H1 (cell line): ENCODE results near the gene SP1. TPM values are rescaled to one million over a fixed set of nuclear protein-coding genes. Genes with fewer than 3 reads are reported as not detected.

Experiments
- CTCF ChIA-PET: fragments of 300-600 bp; sonication (Branson Sonifier 250); formaldehyde crosslinking; loops from one replicate; lab custom pipeline; 2021; ENCODE audit not compliant: partially characterized antibody; lab: Charles Lee
- POLR2A ChIA-PET: fragments of 300-600 bp; sonication (Branson Sonifier 250); formaldehyde crosslinking; loops from one replicate; lab custom pipeline; 2021; ENCODE audit warnings: inconsistent platforms; ENCODE audit not compliant: partially characterized antibody; lab: Charles Lee
- DNase-seq, 2 experiments: peaks; one replicate each; pipeline versions ENCODE4 v3.0.0 to v3.0.0-alpha.2; 2010 to 2022; ENCODE audit warnings: low spot score in 2 of 2, low read depth in 1 of 2, mixed read lengths in 1 of 2
- FAIRE-seq: peaks from 2 replicates; lab custom pipeline; 2011; peaks lifted over from hg19 to GRCh38; lab: Jason Lieb, UNC
- H2AFZ ChIP-seq: 2 replicates; pipeline ENCODE4 v1.8.1; 2012; ENCODE audit warnings: low read length, inconsistent platforms
- H2AK5ac ChIP-seq: 2 replicates; pipeline ENCODE4 v1.6.1; 2013; ENCODE audit warnings: low read depth, low read length
- H2BK120ac ChIP-seq: replicated peaks from 2 replicates; pipeline ENCODE3; 2013; ENCODE audit warnings: low read depth, low read length, inconsistent platforms
- H2BK12ac ChIP-seq: 2 replicates; pipeline ENCODE4 v1.6.1; 2013; ENCODE audit warnings: low read depth, low read length
- H2BK15ac ChIP-seq: 2 replicates; pipeline ENCODE4 v1.6.1; 2013; ENCODE audit warnings: low read length
- H2BK20ac ChIP-seq: 2 replicates; pipeline ENCODE4 v1.6.1; 2013; ENCODE audit warnings: low read length
- H2BK5ac ChIP-seq: 2 replicates; pipeline ENCODE4 v1.6.1; 2013; ENCODE audit warnings: low read depth, low read length
- H3K14ac ChIP-seq: 2 replicates; pipeline ENCODE4 v1.6.1; 2013; ENCODE audit warnings: inconsistent platforms; ENCODE audit not compliant: insufficient read length
- H3K18ac ChIP-seq: 2 replicates; pipeline ENCODE4 v1.6.1; 2013; ENCODE audit warnings: low read length; ENCODE audit errors: extremely low read depth
- H3K23ac ChIP-seq: 2 replicates; pipeline ENCODE4 v1.6.1; 2013; ENCODE audit warnings: inconsistent platforms; ENCODE audit not compliant: insufficient read length
- H3K23me2 ChIP-seq: 2 replicates; pipeline ENCODE4 v1.6.1; 2013; ENCODE audit warnings: low read depth, low read length
- H3K27ac ChIP-seq: 2 replicates; pipeline ENCODE4 v1.6.1; 2011; ENCODE audit warnings: low read depth, low read length, inconsistent platforms
- H3K27me3 ChIP-seq, 4 experiments: replicated peaks in 1 of 4; 1 replicate in 1 of 4; 2 replicates in 3 of 4; pipeline versions ENCODE4 v1.6.1 to v1.8.1; 2011 to 2013; ENCODE audit warnings: low read length in 3 of 4, mild to moderate bottlenecking in 3 of 4, inconsistent platforms in 2 of 4, mixed read lengths in 2 of 4, moderate library complexity in 1 of 4; ENCODE audit not compliant: control insufficient read depth in 3 of 4, insufficient read depth in 3 of 4; ENCODE audit errors: extremely low read depth in 1 of 4
- H3K36me3 ChIP-seq, 4 experiments: 2 replicates each; pipeline versions ENCODE4 v1.6.1 to v1.8.1; 2011 to 2013; ENCODE audit warnings: mild to moderate bottlenecking in 4 of 4, low read length in 3 of 4, moderate library complexity in 2 of 4, control low read depth in 1 of 4, inconsistent platforms in 1 of 4; ENCODE audit not compliant: insufficient read depth in 4 of 4, control insufficient read depth in 2 of 4
- H3K4ac ChIP-seq: replicated peaks from 2 replicates; pipeline ENCODE3; 2013; ENCODE audit warnings: low read length, low read depth, mixed read lengths, inconsistent platforms; ENCODE audit not compliant: insufficient read length
- H3K4me1 ChIP-seq, 4 experiments: replicated peaks in 1 of 4; 1 replicate in 1 of 4; 2 replicates in 3 of 4; pipeline versions ENCODE4 v1.6.1 to v1.8.1; 2011 to 2013; ENCODE audit warnings: low read length in 3 of 4, inconsistent platforms in 2 of 4, mixed read lengths in 1 of 4; ENCODE audit not compliant: insufficient read depth in 4 of 4, control insufficient read depth in 3 of 4
- H3K4me2 ChIP-seq, 2 experiments: 2 replicates each; pipeline versions ENCODE4 v1.6.1 to v1.8.1; 2011 to 2013; ENCODE audit warnings: low read depth in 2 of 2, low read length in 2 of 2, control low read depth in 1 of 2, inconsistent platforms in 1 of 2, mild to moderate bottlenecking in 1 of 2; ENCODE audit not compliant: insufficient read depth in 1 of 2
- H3K4me3 ChIP-seq, 4 experiments: fragments of 200-600, 300-600 bp in 1 of 4; sonication (generic), shearing (Covaris generic), sonication (Bioruptor Twin) in 1 of 4; 2 replicates each; pipeline versions ENCODE4 v1.5.1 to v1.8.1; 2011 to 2016; ENCODE audit warnings: low read length in 4 of 4, low read depth in 3 of 4, control low read depth in 2 of 4, inconsistent platforms in 2 of 4, mild to moderate bottlenecking in 2 of 4, mixed read lengths in 1 of 4, moderate library complexity in 1 of 4; ENCODE audit not compliant: insufficient read depth in 2 of 4; ENCODE audit errors: extremely low read depth in 1 of 4
- H3K56ac ChIP-seq: replicated peaks from 2 replicates; pipeline ENCODE3; 2013; ENCODE audit warnings: low read depth, mild to moderate bottlenecking, mixed read lengths, low read length, inconsistent platforms; ENCODE audit not compliant: insufficient read length
- H3K79me1 ChIP-seq: 2 replicates; pipeline ENCODE4 v1.6.1; 2013; ENCODE audit warnings: low read depth, low read length, control low read depth
- H3K79me2 ChIP-seq, 2 experiments: 2 replicates each; pipeline versions ENCODE4 v1.6.1 to v1.8.1; 2012 to 2013; ENCODE audit warnings: low read length in 2 of 2, mild to moderate bottlenecking in 2 of 2, inconsistent platforms in 1 of 2; ENCODE audit not compliant: insufficient read depth in 2 of 2, control insufficient read depth in 1 of 2
- H3K9ac ChIP-seq, 4 experiments: replicated peaks in 1 of 4; 1 replicate in 1 of 4; 2 replicates in 3 of 4; pipeline versions ENCODE4 v1.6.1 to v1.8.1; 2011 to 2013; ENCODE audit warnings: low read depth in 3 of 4, low read length in 3 of 4, control low read depth in 2 of 4, mild to moderate bottlenecking in 2 of 4, moderate library complexity in 2 of 4, inconsistent platforms in 1 of 4; ENCODE audit errors: extremely low read depth in 1 of 4
- H3K9me3 ChIP-seq, 2 experiments: 2 replicates each; pipeline versions ENCODE4 v1.6.1 to v1.8.1; 2012 to 2013; ENCODE audit warnings: mild to moderate bottlenecking in 2 of 2, moderate library complexity in 2 of 2, control low read depth in 1 of 2, inconsistent platforms in 1 of 2, low read depth in 1 of 2, low read length in 1 of 2, mixed read lengths in 1 of 2; ENCODE audit not compliant: insufficient read depth in 2 of 2
- H4K20me1 ChIP-seq, 2 experiments: replicated peaks in 1 of 2; 2 replicates each; pipeline versions ENCODE3 to v1.8.1; 2011 to 2013; ENCODE audit warnings: inconsistent platforms in 2 of 2, low read length in 2 of 2, mild to moderate bottlenecking in 1 of 2; ENCODE audit not compliant: insufficient read depth in 2 of 2, control insufficient read depth in 1 of 2
- H4K5ac ChIP-seq: 2 replicates; pipeline ENCODE4 v1.6.1; 2013; ENCODE audit warnings: low read length, low read depth, mixed read lengths, inconsistent platforms; ENCODE audit not compliant: insufficient read length
- H4K8ac ChIP-seq: 2 replicates; pipeline ENCODE4 v1.8.0; 2013; ENCODE audit warnings: mild to moderate bottlenecking, moderate library complexity, low read length, inconsistent platforms; ENCODE audit not compliant: insufficient read depth; ENCODE audit errors: extremely low read depth
- H4K91ac ChIP-seq: replicated peaks from 2 replicates; pipeline ENCODE3; 2013; ENCODE audit warnings: low read length, mixed read lengths, inconsistent platforms; ENCODE audit not compliant: insufficient read length
- CHD2 ChIP-seq: IDR thresholded peaks from 2 replicates; pipeline ENCODE4 v1.6.1; 2012; ENCODE audit warnings: low read length, improper control_type of control experiment
- CTCF ChIP-seq, 3 experiments: IDR thresholded peaks; 1 replicate in 2 of 3; 2 replicates in 1 of 3; pipeline versions ENCODE4 v1.5.1 to v1.6.1; 2011; ENCODE audit warnings: low read length in 3 of 3, mild to moderate bottlenecking in 3 of 3, inconsistent platforms in 2 of 3, low read depth in 1 of 3, moderate library complexity in 1 of 3; ENCODE audit not compliant: insufficient read depth in 1 of 3; ENCODE audit errors: control extremely low read depth in 1 of 3
- POLR2AphosphoS5 ChIP-seq: IDR thresholded peaks from 2 replicates; pipeline ENCODE4 v1.6.1; 2011; ENCODE audit warnings: low read depth, low read length
- RAD21 ChIP-seq, 2 experiments: IDR thresholded peaks in 1 of 2; conservative IDR thresholded peaks in 1 of 2; 2 replicates each; pipeline ENCODE4 v1.6.1; 2011; ENCODE audit warnings: low read depth in 2 of 2, low read length in 2 of 2, improper control_type of control experiment in 1 of 2, inconsistent platforms in 1 of 2, mild to moderate bottlenecking in 1 of 2, moderate library complexity in 1 of 2
- SIRT6 ChIP-seq: IDR thresholded peaks from one replicate; pipeline ENCODE4 v1.7.1; 2012; ENCODE audit warnings: low read length, inconsistent platforms
- USF2 ChIP-seq: IDR thresholded peaks from 2 replicates; pipeline ENCODE4 v1.6.1; 2011; ENCODE audit warnings: low read length, improper control_type of control experiment
- WGBS, 2 experiments: shearing (Covaris generic) in 1 of 2; methylation state at CpG; one replicate each; pipeline versions ENCODE4 v1.1.6 to v1.1.7; 2013 to 2015; ENCODE audit warnings: low lambda C conversion rate in 2 of 2, mixed read lengths in 2 of 2, inconsistent platforms in 1 of 2, low coverage in 1 of 2, missing lambda C conversion rate in 1 of 2; ENCODE audit not compliant: insufficient replicate concordance in 2 of 2, insufficient coverage in 1 of 2, insufficient read length in 1 of 2; ENCODE audit errors: extremely low coverage in 1 of 2, missing lambda C conversion rate in 1 of 2; 5-methylcytosine and 5-hydroxymethylcytosine counted together
- polyA plus RNA-seq, 7 experiments: library from polyadenylated mRNA; depleted of rRNA in 3 of 7; stranded (reverse) in 5 of 7; unstranded in 2 of 7; fragments of >200 nt in 5 of 7; fragments of 200-250 nt in 2 of 7; gene quantifications; 1 replicate in 5 of 7; 2 replicates in 1 of 7; 4 replicates in 1 of 7; pipeline versions ENCODE4 v1.2.1 to v1.2.3, GENCODE V29; 2011 to 2013; ENCODE audit warnings: missing spikeins in 2 of 7, mixed read lengths in 2 of 7
- total RNA-seq: library from RNA; stranded (reverse); fragmentation: NEBNext Ultra II Directional; extraction: Animal tissue kit (Norgen Biotek cat#: 25700); gene quantifications from 2 replicates; pipeline ENCODE4 v1.2.1, GENCODE V29; 2021

SP1 gene
- total and polyA plus RNA-seq, 2 of the 8 experiments (the other 6 are each of a cell fraction or from before 2014, with no cell fraction given): 50.7 to 75.2 TPM

DNA sequence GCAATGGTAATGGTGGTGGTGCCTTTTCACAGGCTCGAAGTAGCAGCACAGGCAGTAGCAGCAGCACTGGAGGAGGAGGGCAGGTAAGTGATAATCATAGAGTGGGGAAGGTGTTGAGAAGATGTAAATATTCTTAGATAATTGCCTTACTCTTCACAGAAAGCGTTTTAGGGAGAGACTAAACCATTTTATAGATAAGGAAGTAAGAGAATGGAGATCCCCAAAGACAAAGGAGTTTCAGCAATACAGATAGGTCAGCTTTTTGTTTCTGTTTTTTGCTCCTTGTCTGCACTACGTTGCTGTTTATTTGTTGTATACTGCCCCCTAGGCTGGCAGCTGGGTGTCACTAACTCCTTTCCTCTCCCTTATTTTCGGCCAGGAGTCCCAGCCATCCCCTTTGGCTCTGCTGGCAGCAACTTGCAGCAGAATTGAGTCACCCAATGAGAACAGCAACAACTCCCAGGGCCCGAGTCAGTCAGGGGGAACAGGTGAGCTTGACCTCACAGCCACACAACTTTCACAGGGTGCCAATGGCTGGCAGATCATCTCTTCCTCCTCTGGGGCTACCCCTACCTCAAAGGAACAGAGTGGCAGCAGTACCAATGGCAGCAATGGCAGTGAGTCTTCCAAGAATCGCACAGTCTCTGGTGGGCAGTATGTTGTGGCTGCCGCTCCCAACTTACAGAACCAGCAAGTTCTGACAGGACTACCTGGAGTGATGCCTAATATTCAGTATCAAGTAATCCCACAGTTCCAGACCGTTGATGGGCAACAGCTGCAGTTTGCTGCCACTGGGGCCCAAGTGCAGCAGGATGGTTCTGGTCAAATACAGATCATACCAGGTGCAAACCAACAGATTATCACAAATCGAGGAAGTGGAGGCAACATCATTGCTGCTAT is 2.0 kb downstream of the SP1 start:
- Histone ChIP-seq H2BK5ac (peak overlapping the region; percentile 13; the same call in 1 of the 2 replicates), H2BK15ac (no peak overlapping the region), H3K4me3 (peak overlapping the region; percentile 51 to 72 (median 54); a peak in 5 of 8 replicates), H2BK12ac (peak overlapping the region; percentile 51; the same call in 1 of the 2 replicates), H2AK5ac (no peak overlapping the region; the same call in 1 of the 2 replicates), H3K56ac (no peak overlapping the region), H2BK20ac (no peak overlapping the region), H3K9ac (peak overlapping the region in 2 of 4 experiments; percentile 25 to 28; a peak in 3 of 7 replicates), H4K20me1 (peaks cover 2 to 13% of the 10 kb centered on the region in 2 experiments), H3K9me3 (no peaks in the 10 kb centered on the region), H3K79me1 (peaks cover 12% of the 10 kb centered on the region), H4K5ac (no peak overlapping the region), H3K23me2 (peaks cover 7% of the 10 kb centered on the region; the same call in 1 of the 2 replicates), H3K4me2 (peak overlapping the region; percentile 72 to 81), H3K4me1 (peaks cover 6 to 26% (median 14%) of the 10 kb centered on the region in 4 experiments), H2AFZ (no peak overlapping the region), H3K27ac (no peak overlapping the region), H3K36me3 (peaks cover 18 to 37% (median 20%) of the 10 kb centered on the region in 4 experiments), H3K79me2 (peaks cover 12 to 50% of the 10 kb centered on the region in 2 experiments), H3K18ac (no peak overlapping the region), H3K14ac (no peak overlapping the region), H3K23ac (no peak overlapping the region), H3K4ac (peak overlapping the region; percentile 80), H3K27me3 (no peaks in the 10 kb centered on the region), H4K8ac (peak overlapping the region; percentile 72), H2BK120ac (no peak overlapping the region), H4K91ac (no peak overlapping the region)
- DNase-seq: peak in 1 of 2 experiments; percentile 56
- POLR2A ChIA-PET: interaction anchor here (0.6 to 2.0 kb wide), 18 partner anchors 9 to 375 kb away, joined by 3 to 14 read pairs (median 4); partner anchors contain the start of genes AAAS and NPFF
- CTCF ChIA-PET: interaction anchor here (0.5 to 4.8 kb wide), 31 partner anchors 10 to 496 kb away, joined by 3 to 69 read pairs (median 4); partner anchors contain the start of genes AAAS, AMHR2 and SP7
- FAIRE-seq: no peak
- 83% methylated on average over 9 of the region's 9 CpGs; no CpG with 5 or more reads in 1 of the 2 experiments for WGBS, 2 experiments
- TF ChIP-seq POLR2AphosphoS5 (no peak), USF2 (no peak), SIRT6 (no peak), RAD21 (IDR thresholded peaks at IDR 0.05 in 1 of 2, conservative IDR thresholded peaks at IDR 0.05 in 1 of 2; ENCODE audit: low read depth in 2 of 2, low read length in 2 of 2) (peak; percentile 68 to 70), CTCF (IDR thresholded peaks at IDR 0.05; ENCODE audit: control extremely low read depth in 1 of 3, insufficient read depth in 1 of 3, low read depth in 1 of 3, low read length in 3 of 3) (peak; percentile 48 to 73 (median 67)), CHD2 (no peak)
